OCI-LY1 (cell line): ENCODE results near the gene MET.
"Not testable (repeated sequence)": the region's sequence is repeated elsewhere in the genome, so short reads cannot be mapped to it uniquely, and the experiment has no call there.

ENCODE experiments used
- H2AFZ ChIP-seq: fragments of 200-600 bp; sonication (generic), shearing (Covaris generic); 2 replicates; pipeline ENCODE4 v1.6.0; 2014; ENCODE audit warnings: antibody characterized with exemption, mild to moderate bottlenecking, low read length
- H3F3A ChIP-seq: fragments of 200-600 bp; sonication (generic), shearing (Covaris generic); 2 replicates; pipeline ENCODE4 v1.6.0; 2014; ENCODE audit warnings: mild to moderate bottlenecking, antibody characterized with exemption, low read length, moderate library complexity; ENCODE audit not compliant: insufficient read depth
- H3K27ac ChIP-seq: fragments of 200-600 bp; sonication (generic); 2 replicates; pipeline ENCODE4 v1.5.1; 2014; ENCODE audit warnings: low read length, mixed run types, mild to moderate bottlenecking, low read depth; ENCODE audit not compliant: poor library complexity, severe bottlenecking
- H3K27me3 ChIP-seq: fragments of 200-600 bp; sonication (generic); 2 replicates; pipeline ENCODE4 v1.6.0; 2014; ENCODE audit warnings: antibody characterized with exemption, mild to moderate bottlenecking, low read length, moderate library complexity; ENCODE audit not compliant: insufficient read depth
- H3K36me3 ChIP-seq: fragments of 200-600 bp; sonication (generic); 2 replicates; pipeline ENCODE4 v1.6.1; 2014; ENCODE audit warnings: mild to moderate bottlenecking, antibody characterized with exemption, low read length, moderate library complexity, mixed read lengths; ENCODE audit not compliant: insufficient read depth
- H3K4me1 ChIP-seq: fragments of 200-600 bp; sonication (generic); 2 replicates; pipeline ENCODE4 v1.5.1; 2014; ENCODE audit warnings: mild to moderate bottlenecking, low read length, moderate library complexity; ENCODE audit not compliant: insufficient read depth, severe bottlenecking
- H3K4me2 ChIP-seq: fragments of 200-600 bp; sonication (generic), shearing (Covaris generic); 2 replicates; pipeline ENCODE4 v1.6.1; 2014; ENCODE audit warnings: low read length
- H3K4me3 ChIP-seq: fragments of 200-600 bp; sonication (generic); 2 replicates; pipeline ENCODE4 v1.5.1; 2014; ENCODE audit warnings: low read length, low read depth, mild to moderate bottlenecking, mixed read lengths; ENCODE audit not compliant: poor library complexity, severe bottlenecking
- H3K79me2 ChIP-seq: fragments of 200-600 bp; shearing (Covaris generic); 2 replicates; pipeline ENCODE4 v1.6.1; 2016; ENCODE audit warnings: mixed run types, low read length, mixed read lengths; ENCODE audit not compliant: insufficient read depth
- H3K9ac ChIP-seq: fragments of 200-600 bp; sonication (generic), shearing (Covaris generic); 2 replicates; pipeline ENCODE4 v1.6.1; 2014; ENCODE audit warnings: mild to moderate bottlenecking, low read length, mixed read lengths
- H3K9me2 ChIP-seq: fragments of 200-600 bp; sonication (generic), shearing (Covaris generic); 2 replicates; pipeline ENCODE4 v1.6.1; 2014; ENCODE audit warnings: low read depth, mild to moderate bottlenecking, low read length, mixed read lengths
- H3K9me3 ChIP-seq: fragments of 200-600 bp; shearing (Covaris generic); 2 replicates; pipeline ENCODE4 v1.6.1; 2014; ENCODE audit warnings: low read length, mixed read lengths
- H4K20me1 ChIP-seq: fragments of 200-600 bp; sonication (generic), shearing (Covaris generic); 2 replicates; pipeline ENCODE4 v1.6.0; 2016; ENCODE audit warnings: mild to moderate bottlenecking, low read length; ENCODE audit not compliant: insufficient read depth
- EZH2 ChIP-seq: fragments of 200-600 bp; sonication (generic), shearing (Covaris generic); IDR thresholded peaks from 2 replicates; pipeline ENCODE4 v1.8.0; 2017; ENCODE audit warnings: borderline replicate concordance, mixed run types, mild to moderate bottlenecking, antibody characterized with exemption, low read length, moderate library complexity, mixed read lengths
- TF ChIP-seq, protein P1 (sequence below): fragments of 200-600 bp; sonication (generic), shearing (Covaris generic); IDR thresholded peaks from 2 replicates; pipeline ENCODE4 v1.5.1; 2017; ENCODE audit warnings: mild to moderate bottlenecking, antibody characterized with exemption, low read length, moderate library complexity, mixed read lengths

The MET gene

DNA sequence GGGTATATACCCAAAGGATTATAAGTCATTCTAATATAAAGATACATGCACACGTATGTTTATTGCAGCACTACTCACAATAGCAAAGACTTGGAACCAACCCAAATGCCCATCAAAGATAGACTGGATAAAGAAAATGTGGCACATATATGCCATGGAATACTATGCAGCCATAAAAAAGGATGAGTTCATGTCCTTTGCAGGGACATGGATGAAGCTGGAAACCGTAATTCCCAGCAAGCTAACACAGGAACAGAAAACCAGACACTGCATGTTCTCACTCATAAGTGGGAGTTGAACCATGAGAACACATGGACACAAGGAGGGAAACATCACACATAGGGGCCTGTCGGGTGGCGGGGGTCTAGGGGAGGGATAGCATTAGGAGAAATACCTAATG, 79.1 kb downstream of the MET start:
- H4K20me1 ChIP-seq, H3K9ac ChIP-seq, H3K4me1 ChIP-seq, H3K9me2 ChIP-seq, H3K4me3 ChIP-seq, H3F3A ChIP-seq, H3K27ac ChIP-seq, H3K4me2 ChIP-seq, H3K79me2 ChIP-seq, H3K9me3 ChIP-seq, H3K36me3 ChIP-seq, H3K27me3 ChIP-seq, H2AFZ ChIP-seq: not testable (repeated sequence)

DNA sequence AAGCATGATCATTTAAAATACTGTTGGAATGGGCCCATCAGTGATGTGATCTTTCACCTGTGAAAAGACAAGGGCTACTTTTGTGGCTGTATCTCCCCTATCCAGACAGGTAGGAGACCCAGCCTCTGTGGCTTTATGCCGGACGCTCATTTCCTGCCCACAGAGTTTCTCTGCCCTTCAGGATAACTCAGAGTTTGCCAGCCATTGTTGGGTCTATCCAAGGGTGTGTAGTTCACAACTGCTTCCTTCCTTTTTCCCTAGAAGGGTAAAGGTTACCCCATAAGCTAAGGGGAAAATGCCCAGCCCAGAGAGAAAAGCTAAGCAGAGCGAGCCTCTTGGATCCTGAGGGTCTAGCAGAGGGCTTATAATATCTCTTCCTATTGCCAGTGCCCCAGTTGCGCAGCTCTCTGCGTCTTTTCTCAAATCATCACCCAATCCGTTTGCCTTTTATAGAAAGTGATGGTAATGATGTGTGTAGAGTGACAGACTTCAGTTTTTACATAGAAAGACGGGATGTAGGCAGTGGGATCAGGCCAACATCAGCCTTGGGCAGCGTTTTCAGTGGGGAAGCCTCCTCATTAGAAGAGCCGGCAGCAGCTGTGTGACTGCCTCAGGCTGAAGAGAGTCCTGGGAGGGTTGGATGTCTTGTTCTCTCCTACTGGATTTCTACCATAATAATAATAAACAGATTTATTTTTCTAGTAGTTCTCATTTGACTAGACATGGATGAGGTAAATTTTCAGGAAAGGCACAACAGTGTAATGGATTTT, 80.5 kb downstream of the MET start:
- no peaks in the 10 kb centered on the region for H3F3A ChIP-seq
- H3K79me2 ChIP-seq = no peaks in the 10 kb centered on the region
- TF ChIP-seq EZH2 = no peak
- TF ChIP-seq, protein P1, sequence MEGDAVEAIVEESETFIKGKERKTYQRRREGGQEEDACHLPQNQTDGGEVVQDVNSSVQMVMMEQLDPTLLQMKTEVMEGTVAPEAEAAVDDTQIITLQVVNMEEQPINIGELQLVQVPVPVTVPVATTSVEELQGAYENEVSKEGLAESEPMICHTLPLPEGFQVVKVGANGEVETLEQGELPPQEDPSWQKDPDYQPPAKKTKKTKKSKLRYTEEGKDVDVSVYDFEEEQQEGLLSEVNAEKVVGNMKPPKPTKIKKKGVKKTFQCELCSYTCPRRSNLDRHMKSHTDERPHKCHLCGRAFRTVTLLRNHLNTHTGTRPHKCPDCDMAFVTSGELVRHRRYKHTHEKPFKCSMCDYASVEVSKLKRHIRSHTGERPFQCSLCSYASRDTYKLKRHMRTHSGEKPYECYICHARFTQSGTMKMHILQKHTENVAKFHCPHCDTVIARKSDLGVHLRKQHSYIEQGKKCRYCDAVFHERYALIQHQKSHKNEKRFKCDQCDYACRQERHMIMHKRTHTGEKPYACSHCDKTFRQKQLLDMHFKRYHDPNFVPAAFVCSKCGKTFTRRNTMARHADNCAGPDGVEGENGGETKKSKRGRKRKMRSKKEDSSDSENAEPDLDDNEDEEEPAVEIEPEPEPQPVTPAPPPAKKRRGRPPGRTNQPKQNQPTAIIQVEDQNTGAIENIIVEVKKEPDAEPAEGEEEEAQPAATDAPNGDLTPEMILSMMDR = no peak
- no peaks in the 10 kb centered on the region for H3K4me1 ChIP-seq
- H3K4me2 ChIP-seq = no peak overlapping the region
- no peak overlapping the region for H3K9ac ChIP-seq
- H2AFZ ChIP-seq = no peak overlapping the region
- no peaks in the 10 kb centered on the region for H3K36me3 ChIP-seq
- no peak overlapping the region for H3K4me3 ChIP-seq
- H3K9me3 ChIP-seq = no peaks in the 10 kb centered on the region
- no peaks in the 10 kb centered on the region for H4K20me1 ChIP-seq
- H3K27me3 ChIP-seq = no peaks in the 10 kb centered on the region
- no peak overlapping the region for H3K27ac ChIP-seq
- no peaks in the 10 kb centered on the region for H3K9me2 ChIP-seq

DNA sequence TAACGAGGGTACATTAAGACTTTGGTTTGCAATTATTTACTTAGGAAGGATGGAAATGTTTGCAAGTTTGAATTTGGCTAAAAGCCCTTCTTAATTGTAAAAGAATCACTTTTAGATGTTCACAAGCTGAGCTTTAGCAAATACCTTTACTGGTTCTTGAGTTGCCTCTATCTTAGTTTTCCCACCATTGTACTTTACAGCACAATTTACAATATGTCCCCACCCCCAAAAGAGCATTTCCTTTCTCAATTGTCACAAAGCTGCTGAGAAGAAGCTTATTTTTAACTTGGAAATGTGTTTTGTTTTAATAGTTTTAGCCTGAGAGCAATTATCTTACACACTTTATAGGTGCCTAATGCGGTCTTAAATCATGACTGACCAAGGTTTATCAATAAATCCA, 81.1 kb downstream of the MET start:
- no peak overlapping the region for H2AFZ ChIP-seq
- no peaks in the 10 kb centered on the region for H3K27me3 ChIP-seq
- H3K4me1 ChIP-seq = no peaks in the 10 kb centered on the region
- H3F3A ChIP-seq = no peaks in the 10 kb centered on the region
- H4K20me1 ChIP-seq = no peaks in the 10 kb centered on the region
- no peaks in the 10 kb centered on the region for H3K9me2 ChIP-seq
- H3K4me2 ChIP-seq = no peak overlapping the region
- H3K4me3 ChIP-seq = no peak overlapping the region
- TF ChIP-seq, protein P1 = no peak
- TF ChIP-seq EZH2 = no peak
- H3K9me3 ChIP-seq = no peaks in the 10 kb centered on the region
- H3K79me2 ChIP-seq = no peaks in the 10 kb centered on the region
- no peak overlapping the region for H3K27ac ChIP-seq
- H3K36me3 ChIP-seq = no peaks in the 10 kb centered on the region
- H3K9ac ChIP-seq = no peak overlapping the region

DNA sequence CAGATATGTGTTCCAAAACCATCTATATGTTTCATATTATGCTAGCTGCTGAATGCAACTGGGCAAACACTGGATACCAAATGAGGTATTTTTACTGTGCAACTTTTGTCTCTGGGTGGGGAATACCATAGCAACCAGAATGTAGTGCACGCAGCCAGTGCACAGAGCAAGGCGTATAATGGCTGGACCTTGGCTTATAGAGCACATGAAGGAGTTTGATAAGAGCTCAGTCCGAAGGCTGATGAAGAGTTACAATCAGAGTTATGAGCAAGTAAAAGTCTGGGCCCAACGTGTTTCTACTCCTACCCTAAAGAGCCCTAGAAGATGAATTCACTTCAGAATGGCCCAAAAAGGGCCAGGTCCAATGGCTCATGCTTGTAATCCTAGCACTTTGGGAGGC, 82.2 kb downstream of the MET start:
- Histone ChIP-seq H3K4me3 (no peak overlapping the region), H3K4me1 (no peaks in the 10 kb centered on the region), H3K9me2 (no peaks in the 10 kb centered on the region), H3K9me3 (no peaks in the 10 kb centered on the region), H3K79me2 (no peaks in the 10 kb centered on the region), H3K27me3 (no peaks in the 10 kb centered on the region), H3F3A (no peaks in the 10 kb centered on the region), H3K36me3 (no peaks in the 10 kb centered on the region), H3K4me2 (no peak overlapping the region), H3K27ac (no peak overlapping the region), H4K20me1 (no peaks in the 10 kb centered on the region), H2AFZ (no peak overlapping the region), H3K9ac (no peak overlapping the region)
- TF ChIP-seq, protein P1 = no peak
- TF ChIP-seq EZH2 = no peak
